Stimulated activated CD8-positive, alpha-beta memory T cell treated with anti-CD3 and anti-CD28 coated beads, Interleukin-15, amount 100 ng/mL, for 1 hour (primary cell): ENCODE measurements around the gene PRDM4.
"Not testable (repeated sequence)": the region's sequence is repeated elsewhere in the genome, so short reads cannot be mapped to it uniquely, and the experiment has no call there.

ENCODE experiments used
- DNase-seq: peaks from one replicate; pipeline ENCODE4 v3.0.0-alpha.2; 2020; ENCODE audit warnings: low read depth

Gene PRDM4

DNA sequence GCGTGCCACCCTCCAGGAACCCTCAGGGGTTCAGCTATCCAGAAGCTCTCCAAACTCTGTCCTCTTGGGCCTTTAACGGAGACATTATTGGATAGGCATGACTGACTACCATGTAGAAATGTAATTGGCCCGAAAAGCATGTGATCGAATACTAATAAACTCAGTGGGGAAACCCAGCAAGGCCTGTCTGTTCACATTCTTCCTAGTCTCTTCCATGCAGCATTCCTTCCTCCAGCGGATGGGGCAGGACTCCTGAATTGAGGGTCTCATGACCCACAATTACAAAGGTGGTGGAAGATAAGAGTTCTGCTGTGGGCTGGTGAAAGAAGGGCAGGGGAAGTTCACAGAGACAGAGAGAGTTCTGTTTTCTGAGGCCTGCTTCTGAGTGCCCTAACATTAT is 6.5 kb upstream of the PRDM4 start:
- no peak for DNase-seq

DNA sequence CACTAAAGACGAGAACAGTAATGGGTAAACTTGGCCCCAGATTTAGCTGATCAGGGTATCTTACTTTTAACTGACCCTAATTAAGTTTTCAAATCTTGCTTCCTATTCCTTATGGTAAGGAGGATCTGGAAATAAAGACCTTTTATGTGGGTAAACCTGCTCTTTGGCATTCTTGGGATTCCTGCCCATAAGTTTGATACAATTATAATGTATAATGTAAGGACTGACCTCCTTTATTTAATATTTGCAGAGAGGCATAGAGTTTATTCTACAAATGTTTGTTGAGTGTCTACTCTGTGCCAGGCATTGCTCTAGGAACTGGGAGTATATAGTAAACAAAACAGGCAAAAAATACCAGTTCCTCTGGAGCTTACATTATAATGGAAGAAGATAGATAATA is 4.4 kb upstream of the PRDM4 start:
- DNase-seq = no peak

DNA sequence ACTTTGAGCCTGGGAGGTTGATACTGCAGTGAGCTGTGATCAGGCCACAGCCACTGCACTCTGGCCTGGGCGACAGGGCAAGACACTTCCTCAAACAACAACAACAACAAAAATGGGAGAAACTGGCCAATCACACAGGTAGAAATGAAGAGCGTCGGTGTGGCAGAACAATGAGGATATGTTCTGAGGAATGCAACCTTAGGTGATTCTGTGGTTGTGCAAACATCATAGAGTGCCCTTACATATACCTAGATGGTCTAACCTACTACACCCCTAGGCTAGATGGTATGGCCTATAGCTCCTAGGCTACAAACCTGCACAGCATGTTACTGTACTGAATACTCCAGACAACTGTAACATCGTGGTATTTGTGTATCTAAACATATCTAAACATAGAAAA is 3.7 kb upstream of the PRDM4 start:
- DNase-seq = no peak

DNA sequence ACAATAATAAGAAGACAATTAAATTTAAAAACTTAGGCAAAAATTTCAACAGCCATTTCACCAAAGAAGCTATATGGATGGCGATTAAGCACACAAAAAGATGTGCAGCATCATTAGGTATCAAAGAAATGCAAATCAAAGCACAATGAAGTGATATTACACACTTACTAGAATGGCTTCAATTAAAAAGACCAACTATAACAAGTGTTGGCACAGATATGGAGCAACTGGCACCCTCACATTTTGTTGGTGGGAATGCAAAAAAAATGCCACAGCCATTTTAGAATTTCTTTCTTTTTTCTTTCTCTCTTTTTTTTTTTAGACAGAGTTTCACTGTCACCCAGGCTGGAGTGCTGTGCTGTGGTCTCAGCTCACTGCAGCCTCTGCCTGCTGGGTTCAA is 1.9 kb upstream of the PRDM4 start:
- DNase-seq = no peak

DNA sequence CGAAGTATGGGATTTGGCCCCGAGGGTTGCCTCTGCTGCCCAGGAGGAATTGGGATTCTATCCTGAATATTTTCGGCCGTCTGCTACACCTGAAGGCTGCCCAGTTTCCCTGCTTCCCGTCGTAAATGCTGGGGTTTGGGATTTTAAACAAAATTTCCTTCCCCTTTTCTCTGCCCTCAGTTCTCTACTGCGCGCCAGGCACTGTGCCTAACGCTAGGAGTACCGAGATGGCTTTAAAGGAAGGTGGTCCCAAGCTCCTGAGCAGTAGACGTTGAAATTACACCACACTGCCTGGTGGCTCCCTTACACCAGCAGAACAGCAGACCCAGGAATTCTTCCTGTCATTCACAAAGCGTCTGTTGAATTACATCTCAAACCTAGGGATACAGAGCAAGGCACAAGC is 566 bp upstream of the PRDM4 start:
- no peak for DNase-seq

DNA sequence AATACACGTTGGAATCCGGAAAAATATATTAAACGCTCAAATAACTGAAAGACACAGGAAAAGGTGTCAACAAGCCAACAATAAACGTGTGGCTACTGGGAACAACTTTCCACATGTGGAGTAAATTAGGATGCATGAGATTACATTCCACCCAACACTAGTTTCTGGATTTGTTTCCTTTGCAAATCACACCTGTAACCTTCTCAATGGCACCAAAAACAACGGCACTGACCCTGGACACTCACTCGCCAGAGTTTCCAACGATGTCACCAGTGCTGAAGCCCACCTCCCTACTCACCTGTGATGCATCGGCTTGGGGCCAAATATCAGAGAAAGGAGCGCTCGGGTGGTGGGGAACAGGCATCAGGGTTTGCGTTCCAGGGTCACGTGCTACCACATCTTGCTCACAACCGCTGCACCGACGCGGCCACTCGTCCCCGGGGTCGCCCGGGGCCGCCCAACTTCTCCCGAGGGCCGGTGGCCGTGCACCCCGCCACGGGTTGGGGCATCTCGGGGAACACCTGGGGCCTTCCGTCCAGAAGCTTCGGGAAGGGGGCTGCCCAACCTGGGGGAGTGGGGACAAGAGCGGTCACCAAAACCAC is 629 bp downstream of the PRDM4 start:
- DNase-seq = no peak

DNA sequence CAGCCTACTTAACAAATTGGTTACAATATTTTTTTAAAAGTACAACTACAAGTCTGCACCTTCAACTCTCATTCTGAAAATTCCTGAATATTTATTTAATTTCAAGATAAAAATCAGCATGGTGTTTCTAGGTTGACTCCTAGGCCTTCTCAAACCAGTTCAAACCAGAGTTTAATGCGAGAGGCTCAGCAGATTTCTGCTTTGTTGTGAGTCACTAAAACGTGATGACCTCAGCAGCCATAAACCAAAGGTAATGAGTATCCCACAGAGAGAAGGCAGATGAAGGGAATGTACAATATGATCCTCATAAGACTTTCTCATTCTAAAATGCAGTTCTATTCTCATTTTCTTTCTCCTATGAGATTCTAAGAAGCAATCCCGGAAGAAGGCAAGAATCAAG is 1.5 kb downstream of the PRDM4 start:
- DNase-seq = no peak

DNA sequence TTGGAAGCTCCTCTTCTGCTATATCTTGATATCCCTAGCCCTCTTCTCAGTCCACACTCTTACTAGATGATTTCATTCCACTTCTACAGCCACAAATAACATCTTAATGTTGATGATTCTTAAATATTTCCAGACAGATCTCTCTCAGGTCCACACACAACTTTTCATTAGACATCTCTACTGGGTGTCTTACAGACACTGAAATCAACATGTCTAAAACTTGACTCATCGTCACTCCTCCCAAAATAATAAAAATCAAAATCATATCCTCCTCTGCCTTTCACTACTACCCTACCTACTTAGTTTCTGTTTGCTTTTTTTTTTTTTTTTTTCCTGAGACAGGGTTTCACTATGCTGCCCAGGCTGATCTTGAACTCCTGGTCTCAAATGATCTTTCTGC is 11.9 kb downstream of the PRDM4 start:
- no peak for DNase-seq

DNA sequence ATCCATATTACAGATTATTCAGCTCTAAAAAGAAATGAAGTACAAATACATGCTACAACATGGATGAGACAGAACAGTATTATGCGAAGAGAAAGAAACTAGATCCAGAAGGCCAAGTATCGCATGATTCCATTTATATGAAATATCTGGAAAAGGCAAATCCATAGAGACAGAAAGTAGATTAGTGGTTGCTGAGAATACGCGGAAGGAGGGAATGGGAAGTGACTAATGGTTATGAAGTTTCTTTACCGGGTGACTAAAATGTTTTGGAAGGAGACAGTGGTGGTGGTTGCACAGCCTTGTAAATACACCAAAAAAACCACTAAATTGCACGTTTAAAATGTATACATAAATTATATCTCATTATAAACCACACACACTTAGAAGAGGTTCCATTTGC is 12.5 kb downstream of the PRDM4 start:
- DNase-seq = no peak

DNA sequence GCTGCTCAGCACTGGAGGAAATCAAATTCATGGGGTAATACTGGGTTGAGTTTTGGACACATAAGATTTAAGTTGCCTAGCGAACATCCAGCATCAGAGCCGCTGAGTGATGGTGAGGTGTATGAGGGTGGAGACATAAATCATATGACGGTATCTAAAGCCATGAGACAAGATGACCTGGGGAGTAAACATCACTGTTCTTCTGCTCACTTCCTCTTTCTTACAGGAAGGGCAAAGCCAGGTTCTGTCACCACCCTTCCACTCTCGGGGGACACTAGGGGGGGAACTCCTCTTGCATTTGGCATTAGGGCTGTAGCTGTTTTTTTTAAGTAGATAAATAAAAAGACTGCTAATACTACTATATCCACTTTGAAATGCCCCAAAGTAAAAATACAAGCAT is 24.0 kb downstream of the PRDM4 start:
- DNase-seq = no peak

DNA sequence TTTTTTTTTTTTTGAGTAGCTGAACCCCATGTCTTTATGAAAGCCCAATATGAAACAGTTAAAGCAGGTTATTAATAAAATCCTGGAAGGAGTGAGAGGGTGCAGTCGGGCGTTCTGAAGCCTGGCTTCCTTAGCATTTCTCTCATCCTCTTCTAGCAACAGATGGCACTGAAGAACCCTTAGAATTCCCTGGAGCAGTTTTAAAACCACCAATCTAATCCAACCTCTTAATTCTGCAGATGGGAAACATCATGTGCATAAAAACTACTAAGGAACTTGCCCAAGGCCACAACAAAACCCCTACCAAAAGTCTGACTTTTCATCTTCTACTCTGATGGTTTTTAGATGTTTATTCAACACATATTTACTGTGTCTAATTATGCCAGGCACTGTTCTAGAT is 25.2 kb downstream of the PRDM4 start:
- no peak for DNase-seq

DNA sequence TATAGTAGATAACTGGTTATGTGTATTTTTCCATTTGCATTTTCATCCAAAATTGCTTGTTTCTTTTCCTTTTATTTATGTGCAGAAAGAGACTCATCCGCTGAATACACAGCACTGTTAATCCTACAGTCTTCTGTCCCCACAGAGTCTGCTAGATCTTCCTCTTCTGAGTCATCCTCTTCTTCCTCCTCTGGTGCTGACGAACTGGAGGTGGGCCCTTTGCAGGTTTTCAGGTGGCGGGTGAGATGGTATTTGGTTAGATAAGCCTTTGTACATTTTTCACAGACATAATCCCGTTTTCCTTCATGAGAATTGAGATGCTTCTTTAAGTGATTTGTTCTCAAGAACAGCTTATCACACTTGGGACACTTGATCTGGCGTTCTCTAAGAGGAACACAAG is 26.8 kb downstream of the PRDM4 start:
- no peak for DNase-seq

DNA sequence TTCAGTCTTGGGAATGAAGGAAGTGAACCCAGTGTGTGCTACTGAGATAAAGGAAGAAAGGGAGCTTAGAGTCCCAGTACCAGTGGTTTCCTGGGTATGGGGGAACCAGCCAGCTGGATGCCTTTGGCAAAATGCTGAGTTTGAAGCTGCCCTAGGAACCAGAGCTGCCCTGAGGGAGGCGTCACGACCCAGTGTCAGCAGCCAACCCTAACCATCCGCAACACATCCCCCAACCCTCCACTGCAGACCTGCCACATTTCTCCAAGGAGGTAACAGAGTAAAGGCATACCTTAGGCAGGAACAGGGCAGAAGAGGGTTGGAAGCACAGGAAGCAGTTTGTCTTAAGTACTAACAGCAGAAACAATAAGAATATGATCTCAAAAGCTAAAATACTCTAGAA is 28.6 kb downstream of the PRDM4 start:
- DNase-seq = no peak

DNA sequence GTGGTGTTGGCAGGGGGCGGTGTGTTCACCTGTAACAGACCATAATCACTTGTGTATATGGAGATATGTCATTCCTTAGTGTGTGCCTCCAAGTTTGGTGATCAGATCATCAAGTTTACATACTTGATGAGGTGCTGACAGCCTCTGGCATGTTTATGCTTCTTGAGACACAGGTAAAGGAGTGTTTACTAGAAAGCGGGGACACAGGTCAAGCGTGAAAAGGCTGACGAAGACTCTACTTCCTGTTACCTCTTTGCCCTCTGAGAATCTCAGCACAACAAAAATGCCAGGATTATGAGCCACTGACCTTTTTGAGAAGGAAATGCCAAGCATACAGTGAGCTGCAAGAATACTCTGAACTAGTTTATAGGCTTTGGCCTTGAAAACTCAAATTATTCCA is 29.6 kb downstream of the PRDM4 start:
- DNase-seq = no peak

DNA sequence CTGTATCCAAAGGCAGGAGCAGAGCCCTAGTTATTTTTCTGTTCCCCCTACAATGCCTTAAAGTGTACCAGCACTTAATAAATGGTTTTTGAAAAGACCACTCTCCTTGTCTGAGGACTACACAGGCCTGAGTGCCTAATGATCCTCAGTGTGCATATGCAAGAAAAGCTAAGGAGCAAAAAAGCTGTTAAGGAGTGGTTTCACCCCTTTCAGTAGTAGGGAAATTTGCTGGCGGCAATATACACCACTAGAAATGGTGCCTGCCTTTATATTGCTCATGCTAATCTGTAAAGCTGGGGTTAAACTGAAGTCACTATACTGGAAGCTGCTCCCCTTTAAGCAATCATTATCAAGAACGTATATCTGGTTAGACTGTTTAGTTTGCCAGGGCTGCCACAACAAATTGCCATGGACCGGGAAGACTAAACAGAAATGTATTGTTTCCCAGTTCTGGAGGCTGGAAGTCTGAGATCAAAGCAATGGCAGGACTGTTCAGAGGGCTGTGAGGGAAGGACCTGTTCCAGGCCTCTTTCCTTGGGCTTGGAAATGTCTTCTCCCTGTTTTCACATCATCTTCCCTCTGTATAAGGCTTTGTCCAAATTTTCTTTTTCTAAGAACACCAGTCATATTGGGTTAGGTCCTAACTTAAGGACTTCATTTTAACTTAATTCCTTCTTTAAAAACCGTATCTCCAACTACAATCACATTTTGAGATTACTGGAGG is 30.2 kb downstream of the PRDM4 start:
- DNase-seq = no peak

DNA sequence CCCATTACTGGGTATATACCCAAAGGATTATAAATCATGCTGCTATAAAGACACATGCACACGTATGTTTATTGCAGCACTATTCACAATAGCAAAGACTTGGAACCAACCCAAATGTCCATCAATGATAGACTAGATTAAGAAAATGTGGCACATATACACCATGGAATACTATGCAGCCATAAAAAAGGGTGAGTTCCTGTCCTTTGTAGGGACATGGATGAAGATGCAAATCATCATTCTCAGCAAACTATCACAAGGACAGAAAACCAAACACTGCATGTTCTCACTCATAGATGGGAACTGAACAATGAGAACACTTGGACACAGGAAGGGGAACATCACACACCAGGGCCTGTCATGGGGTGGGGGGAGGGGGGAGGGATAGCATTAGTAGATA is 33.2 kb downstream of the PRDM4 start:
- DNase-seq = not testable (repeated sequence)

DNA sequence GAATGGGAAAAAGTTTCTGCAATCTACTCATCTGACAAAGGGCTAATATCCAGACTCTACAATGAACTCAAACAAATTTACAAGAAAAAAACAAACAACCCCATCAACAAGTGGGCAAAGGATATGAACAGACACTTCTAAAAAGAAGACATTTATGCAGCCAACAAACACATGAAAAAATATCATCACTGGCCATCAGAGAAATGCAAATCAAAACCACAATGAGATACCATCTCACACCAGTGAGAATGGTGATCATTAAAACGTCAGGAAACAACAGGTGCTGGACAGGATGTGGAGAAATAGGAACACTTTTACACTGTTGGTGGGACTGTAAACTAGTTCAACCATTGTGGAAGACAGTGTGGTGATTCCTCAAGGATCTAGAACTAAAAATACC is 33.6 kb downstream of the PRDM4 start:
- not testable (repeated sequence) for DNase-seq

DNA sequence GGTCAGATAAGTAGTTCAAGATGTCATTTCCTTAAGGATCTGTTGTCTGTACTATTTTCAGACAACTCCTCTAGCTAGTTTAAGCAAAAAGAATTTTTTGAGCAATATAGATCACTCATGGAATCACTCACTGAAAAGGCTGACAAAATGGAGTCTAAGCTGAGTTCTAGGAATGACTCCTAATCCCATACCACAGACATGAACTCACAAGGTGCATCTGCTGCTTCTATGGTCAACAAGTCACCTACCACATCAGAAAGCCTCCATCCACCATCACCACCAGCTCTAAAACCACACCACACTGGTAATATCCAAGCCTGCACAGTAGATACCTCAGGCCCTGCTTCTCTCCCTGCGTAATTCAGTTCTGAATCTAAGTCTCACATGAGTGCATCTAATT is 42.3 kb downstream of the PRDM4 start:
- DNase-seq = no peak

DNA sequence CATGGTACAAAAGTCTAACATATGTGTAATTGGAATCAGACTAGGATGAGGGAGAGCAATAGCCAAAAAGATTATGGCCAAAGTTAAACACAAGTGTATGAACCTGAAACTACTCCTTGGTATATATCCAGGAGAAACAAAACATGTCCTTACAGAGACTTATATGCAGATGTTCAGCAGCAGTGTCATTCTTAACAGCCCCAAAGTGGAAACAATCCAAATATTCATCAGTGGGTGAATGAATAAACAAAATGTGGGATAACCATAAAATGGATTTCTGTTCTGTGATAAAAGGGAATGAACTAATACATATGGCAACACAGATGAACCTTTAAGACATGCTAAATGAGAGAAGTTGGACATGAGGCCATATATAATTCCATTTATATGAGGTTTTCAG is 45.2 kb downstream of the PRDM4 start:
- DNase-seq = no peak

DNA sequence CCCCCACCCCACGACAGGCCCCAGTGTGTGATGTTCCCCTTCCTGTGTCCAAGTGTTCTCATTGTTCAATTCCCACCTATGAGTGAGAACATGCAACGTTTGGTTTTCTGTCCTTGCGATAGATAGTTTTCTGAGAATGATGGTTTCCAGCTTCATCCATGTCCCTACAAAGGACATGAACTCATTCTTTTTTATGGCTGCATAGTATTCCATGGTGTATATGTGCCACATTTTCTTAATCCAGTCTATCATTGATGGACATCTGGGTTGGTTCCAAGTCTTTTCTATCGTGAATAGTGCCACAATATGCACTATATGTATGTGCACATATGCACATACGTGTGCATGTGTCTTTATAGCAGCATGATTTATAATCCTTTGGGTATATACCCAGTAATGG is 55.4 kb downstream of the PRDM4 start:
- DNase-seq = not testable (repeated sequence)

DNA sequence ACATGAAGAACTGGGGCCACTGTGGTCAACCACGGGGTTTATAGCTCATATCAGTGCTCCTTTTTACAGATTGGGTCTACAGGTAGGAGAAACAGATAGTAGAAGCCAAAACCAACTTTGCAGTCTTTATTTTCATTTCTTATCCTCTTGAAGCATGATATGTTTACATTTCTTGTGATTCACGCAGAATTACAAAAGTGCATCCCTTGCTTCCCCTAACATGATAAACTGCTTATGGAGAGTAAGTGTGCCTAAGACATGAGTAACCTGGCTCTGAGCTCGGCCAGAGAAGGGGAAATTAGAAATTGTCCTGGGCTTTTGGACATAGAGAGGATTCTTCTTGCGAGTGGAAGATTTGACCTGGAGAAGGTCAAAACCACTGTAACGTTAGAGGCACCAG is 56.9 kb downstream of the PRDM4 start:
- no peak for DNase-seq

DNA sequence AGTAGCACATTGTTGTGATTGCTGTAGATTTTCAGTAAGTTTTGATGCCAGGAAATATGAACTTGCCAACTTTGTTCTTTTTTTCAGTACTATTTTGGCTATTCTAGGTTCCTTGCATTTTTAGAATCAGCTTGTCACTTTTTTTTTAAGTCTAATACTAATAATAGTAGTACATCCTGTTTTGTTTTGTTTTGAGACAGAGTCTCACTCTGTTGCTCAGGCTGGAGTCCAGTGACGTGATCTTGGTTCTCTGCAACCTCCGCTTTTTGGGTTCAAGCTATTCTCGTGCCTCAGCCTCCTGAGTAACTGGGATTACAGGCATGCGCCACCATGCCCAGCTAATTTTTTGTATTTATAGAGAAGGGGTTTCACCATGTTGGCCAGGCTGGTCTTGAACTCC is 58.8 kb downstream of the PRDM4 start:
- no peak for DNase-seq

DNA sequence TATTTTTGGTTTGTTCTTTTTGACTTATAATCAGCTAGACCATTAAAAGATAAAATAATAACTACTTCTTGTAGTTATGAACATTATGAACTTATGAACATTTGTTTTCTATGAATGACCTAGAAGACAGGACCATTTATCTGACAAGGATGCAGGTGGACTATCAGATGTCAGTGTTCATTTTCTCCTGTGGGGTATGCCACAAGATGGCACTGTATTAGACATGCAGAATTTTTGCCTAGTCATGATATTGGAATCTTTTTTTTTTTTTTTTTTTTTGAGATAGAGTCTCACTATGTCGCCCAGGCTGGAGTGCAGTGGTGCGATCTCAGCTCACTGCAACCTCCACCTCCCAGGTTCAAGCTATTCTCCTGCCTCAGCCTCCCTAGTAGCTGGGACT is 65.2 kb downstream of the PRDM4 start:
- DNase-seq = not testable (repeated sequence)
